Fibroblast of mammary gland (primary cell): ENCODE data around the gene ADH1A.

Source experiments
- DNase-seq: peaks from one replicate; pipeline ENCODE4 v3.0.0-alpha.2; 2010; ENCODE audit warnings: low read depth
- H3K4me3 ChIP-seq: 2 replicates; pipeline ENCODE4 v1.5.1; 2011; ENCODE audit warnings: low read depth, mild to moderate bottlenecking, low read length, moderate library complexity; ENCODE audit not compliant: control insufficient read depth
- CTCF ChIP-seq: conservative IDR thresholded peaks from 2 replicates; pipeline ENCODE4 v1.5.1; 2011; ENCODE audit warnings: low read depth, low read length, inconsistent platforms; ENCODE audit not compliant: control insufficient read depth, insufficient read depth

The ADH1A gene

GRCh38 chr4:99290848-99291786, at the start of gene ADH1A:
Gene ADH1A (minus strand): TSS chr4:99290985. CDS start chr4:99290914, 71 bp downstream.
- H3K4me3 ChIP-seq, result no peak within 1 kb of the TSS
- DNase-seq, result no peak
- TF ChIP-seq CTCF, result no peak

- no peak for DNase-seq
- no peak overlapping the region for H3K4me3 ChIP-seq
- no peak for TF ChIP-seq CTCF
These were observed 48.4 kb upstream of the ADH1A start for GRCh38 chr4:99339172-99339571.

GRCh38 chr4:99336553-99336952, 45.8 kb upstream of the ADH1A start:
- no peak for TF ChIP-seq CTCF
- no peak overlapping the region for H3K4me3 ChIP-seq
- no peak for DNase-seq

- no peak for TF ChIP-seq CTCF
- no peak overlapping the region for H3K4me3 ChIP-seq
- DNase-seq, result no peak
These were observed 44.1 kb upstream of the ADH1A start for GRCh38 chr4:99334880-99335279.

GRCh38 chr4:99330648-99331047, 39.9 kb upstream of the ADH1A start:
- H3K4me3 ChIP-seq, result no peak overlapping the region
- no peak for TF ChIP-seq CTCF
- DNase-seq, result no peak

GRCh38 chr4:99329876-99330275, 39.1 kb upstream of the ADH1A start:
- H3K4me3 ChIP-seq, result no peak overlapping the region
- DNase-seq, result no peak
- TF ChIP-seq CTCF, result no peak
